22Rv1 (cell line): ENCODE data around the gene TM9SF4.

ENCODE experiments used
- H3K27ac ChIP-seq: fragments of 450-650 bp; 2 replicates; pipeline ENCODE4 v1.5.1; 2017
- ZFX ChIP-seq: fragments of 450-650 bp; IDR thresholded peaks from 2 replicates; pipeline ENCODE4 v1.6.1; 2017; ENCODE audit warnings: antibody characterized with exemption, borderline replicate concordance
- TF ChIP-seq, protein P1 (sequence below): fragments of 450-650 bp; IDR thresholded peaks from 2 replicates; pipeline ENCODE4 v1.5.1; 2017; ENCODE audit warnings: mild to moderate bottlenecking

TM9SF4 gene

DNA sequence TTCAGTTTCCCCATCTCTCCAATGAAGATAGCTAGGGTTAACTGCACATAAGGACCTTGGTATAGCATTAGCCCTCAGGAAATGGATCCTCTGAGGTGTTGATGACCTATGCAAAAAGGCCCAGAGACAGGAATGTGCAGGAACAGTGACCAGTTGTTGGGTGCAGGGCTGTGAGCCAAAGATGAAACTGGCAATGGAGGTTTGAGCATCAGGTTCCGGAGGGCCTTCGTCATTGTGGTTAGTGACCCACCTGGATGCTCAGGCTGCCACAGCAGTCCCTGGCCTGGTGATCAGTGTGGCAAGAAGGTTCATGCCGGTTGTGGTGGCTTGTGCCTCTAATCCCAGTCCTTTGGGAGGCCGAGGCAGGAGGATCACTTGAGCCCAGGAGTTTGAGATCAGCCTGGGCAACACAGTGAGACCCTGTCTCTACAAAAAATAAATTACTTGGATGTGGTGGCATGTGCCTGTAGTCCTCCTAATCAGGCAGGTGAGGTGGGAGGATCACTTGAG is 43.7 kb downstream of the TM9SF4 start:
- TF ChIP-seq ZFX, result no peak
- TF ChIP-seq, protein P1, sequence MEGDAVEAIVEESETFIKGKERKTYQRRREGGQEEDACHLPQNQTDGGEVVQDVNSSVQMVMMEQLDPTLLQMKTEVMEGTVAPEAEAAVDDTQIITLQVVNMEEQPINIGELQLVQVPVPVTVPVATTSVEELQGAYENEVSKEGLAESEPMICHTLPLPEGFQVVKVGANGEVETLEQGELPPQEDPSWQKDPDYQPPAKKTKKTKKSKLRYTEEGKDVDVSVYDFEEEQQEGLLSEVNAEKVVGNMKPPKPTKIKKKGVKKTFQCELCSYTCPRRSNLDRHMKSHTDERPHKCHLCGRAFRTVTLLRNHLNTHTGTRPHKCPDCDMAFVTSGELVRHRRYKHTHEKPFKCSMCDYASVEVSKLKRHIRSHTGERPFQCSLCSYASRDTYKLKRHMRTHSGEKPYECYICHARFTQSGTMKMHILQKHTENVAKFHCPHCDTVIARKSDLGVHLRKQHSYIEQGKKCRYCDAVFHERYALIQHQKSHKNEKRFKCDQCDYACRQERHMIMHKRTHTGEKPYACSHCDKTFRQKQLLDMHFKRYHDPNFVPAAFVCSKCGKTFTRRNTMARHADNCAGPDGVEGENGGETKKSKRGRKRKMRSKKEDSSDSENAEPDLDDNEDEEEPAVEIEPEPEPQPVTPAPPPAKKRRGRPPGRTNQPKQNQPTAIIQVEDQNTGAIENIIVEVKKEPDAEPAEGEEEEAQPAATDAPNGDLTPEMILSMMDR, result no peak
- no peak overlapping the region for H3K27ac ChIP-seq

DNA sequence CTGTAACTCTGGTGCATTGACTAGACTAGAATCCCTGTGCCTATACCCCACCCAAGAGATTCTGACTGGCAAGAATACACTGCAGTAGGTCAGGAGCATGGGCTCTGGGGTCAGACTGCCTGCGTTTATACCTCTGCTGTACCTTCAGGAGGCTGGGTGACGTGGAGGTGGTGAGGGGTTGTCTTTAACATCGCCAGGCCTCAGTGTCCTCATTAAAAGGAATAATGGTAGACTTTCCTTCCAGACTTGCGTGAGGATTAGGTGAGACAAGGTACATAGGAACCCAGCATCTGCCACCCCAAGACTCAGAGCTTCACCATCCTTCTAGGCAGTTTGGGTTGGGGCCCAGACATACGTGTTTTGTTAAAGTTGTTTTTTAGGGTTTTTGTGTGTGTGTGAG is 44.3 kb downstream of the TM9SF4 start:
- H3K27ac ChIP-seq, result no peak overlapping the region
- TF ChIP-seq, protein P1, result no peak
- no peak for TF ChIP-seq ZFX

DNA sequence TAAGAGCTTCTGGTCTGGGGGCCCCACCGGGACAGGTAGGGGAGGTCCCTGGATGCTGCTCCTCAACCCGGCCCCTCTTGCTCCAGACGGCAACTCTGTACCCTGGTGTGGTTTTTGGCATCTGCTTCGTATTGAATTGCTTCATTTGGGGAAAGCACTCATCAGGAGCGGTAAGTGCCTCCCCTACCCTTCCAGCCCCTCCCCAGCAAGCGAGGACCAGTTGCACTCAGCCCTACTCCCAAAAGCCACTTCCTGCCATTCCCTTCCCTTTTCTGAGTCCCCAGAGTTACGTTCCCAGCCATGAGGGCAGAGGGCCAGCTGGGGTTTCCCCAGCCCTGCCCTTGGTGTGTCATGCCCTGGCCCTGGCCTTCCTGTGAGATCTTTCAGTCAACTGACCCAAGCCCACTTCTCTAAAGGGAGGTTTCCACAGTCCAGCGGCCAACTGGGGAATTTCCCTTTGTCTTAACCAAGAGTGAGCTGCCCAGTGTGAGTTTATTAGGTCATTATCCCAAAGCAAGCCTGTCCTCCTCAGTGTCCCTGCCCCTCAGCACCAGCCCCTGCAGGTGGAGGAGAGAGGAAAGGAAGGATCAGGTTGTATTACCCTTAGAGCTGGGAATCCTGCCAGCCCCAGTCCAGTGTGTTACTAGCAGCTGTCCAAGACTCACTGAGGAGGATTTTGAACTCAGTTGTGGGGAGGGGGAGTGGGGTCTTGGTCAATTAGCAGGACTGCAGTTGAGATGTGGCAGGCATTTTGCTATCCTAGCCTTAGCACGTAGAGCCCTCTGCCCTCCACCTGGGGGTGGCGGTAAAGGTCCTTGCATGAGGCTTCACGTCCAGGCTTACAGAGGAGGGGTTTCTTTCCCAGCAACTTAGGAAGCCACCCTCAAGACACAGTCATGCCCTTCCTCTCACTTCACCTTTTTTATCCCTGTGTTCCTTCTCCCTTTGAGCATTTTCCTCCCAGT is 45.8 kb downstream of the TM9SF4 start:
- TF ChIP-seq ZFX, result no peak
- TF ChIP-seq, protein P1, result no peak
- H3K27ac ChIP-seq, result no peak overlapping the region

DNA sequence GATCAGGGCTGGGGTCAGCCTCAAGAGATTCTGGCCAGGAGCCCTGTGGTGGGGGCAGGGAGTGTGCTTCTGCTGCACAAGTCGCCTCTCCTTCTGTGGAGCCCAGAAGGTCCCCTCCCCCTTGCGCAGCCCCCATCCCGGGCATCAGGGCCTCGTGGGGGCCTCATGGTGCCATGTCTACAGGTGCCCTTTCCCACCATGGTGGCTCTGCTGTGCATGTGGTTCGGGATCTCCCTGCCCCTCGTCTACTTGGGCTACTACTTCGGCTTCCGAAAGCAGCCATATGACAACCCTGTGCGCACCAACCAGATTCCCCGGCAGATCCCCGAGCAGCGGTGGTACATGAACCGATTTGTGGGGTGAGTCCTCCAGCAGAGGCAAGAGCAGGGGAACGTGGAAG is 48.1 kb downstream of the TM9SF4 start:
- H3K27ac ChIP-seq, result no peak overlapping the region
- TF ChIP-seq, protein P1, result no peak
- no peak for TF ChIP-seq ZFX

DNA sequence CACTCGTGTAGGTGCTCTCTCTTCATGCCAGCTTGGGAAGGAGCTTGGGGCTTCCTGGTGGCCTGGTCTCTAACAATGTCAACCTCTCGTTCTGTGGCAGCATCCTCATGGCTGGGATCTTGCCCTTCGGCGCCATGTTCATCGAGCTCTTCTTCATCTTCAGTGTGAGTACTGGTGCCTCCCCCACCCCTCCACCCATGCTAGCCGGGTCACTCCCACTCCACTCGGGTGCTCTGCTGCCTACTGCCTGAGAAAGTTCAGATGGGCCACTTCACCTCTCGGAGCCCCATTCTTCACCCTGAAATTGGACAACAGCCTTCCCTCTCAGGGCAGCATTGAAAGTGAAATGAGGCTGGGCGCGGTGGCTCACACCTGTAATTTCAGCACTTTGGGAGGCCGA is 48.8 kb downstream of the TM9SF4 start:
- H3K27ac ChIP-seq, result no peak overlapping the region
- TF ChIP-seq, protein P1, result no peak
- no peak for TF ChIP-seq ZFX

DNA sequence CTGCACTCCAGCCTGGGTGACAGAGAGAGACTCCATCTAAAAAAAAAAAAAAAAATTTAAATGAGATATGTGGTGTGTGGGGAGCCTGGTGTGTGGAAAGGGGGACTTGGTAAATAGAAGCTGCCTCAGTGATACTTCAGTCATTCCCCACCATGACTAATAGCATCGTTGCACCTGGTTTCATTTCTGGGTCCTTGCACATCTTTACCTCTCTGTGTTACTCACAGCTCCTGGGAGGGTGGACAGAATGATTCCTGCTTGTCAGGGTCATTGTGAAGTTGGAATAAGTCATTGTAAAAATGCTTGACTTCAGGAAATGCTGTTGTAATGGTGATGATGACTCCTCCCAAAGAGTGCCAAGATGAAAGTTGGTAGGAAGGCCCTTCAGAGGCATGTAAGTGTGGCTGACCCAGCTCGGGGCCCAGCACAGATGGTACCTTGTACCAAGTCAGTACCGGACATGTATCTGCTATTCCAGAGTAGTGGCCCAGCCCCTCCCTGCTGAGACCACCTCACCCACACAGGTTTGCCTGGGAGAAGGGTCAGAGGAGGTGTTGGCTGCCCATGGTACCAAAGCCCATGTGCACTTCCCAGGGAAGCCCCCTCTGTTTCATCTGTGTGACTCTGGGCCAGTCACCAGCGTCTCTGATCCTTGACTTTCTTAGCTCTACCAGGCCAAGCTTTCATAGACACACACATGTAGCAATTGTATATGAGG is 49.6 kb downstream of the TM9SF4 start:
- H3K27ac ChIP-seq, result no peak overlapping the region
- TF ChIP-seq, protein P1, result no peak
- TF ChIP-seq ZFX, result no peak
